NCI-H460 (cell line): ENCODE results near the gene TSHZ2. TPM values are rescaled to one million over a fixed set of nuclear protein-coding genes. Genes with fewer than 3 reads are reported as not detected.

Source experiments
- DNase-seq: peaks from one replicate; pipeline ENCODE4 v3.0.0-alpha.2; 2016; ENCODE audit warnings: low read depth; ENCODE audit errors: extremely low read depth
- polyA plus RNA-seq: library from polyadenylated mRNA; depleted of rRNA; stranded (reverse); fragments of >200 nt; gene quantifications from 2 replicates; pipeline ENCODE4 v1.2.3, GENCODE V29; 2014; cell fraction: nucleus; rRNA removed
- total RNA-seq: library from RNA; depleted of rRNA; stranded (reverse); fragments of >200 nt; shearing (Covaris generic); gene quantifications from 2 replicates; pipeline ENCODE4 v1.2.3, GENCODE V29; 2014; rRNA removed

The TSHZ2 gene
- total RNA-seq = not detected in 2 replicates
- polyA plus RNA-seq = not detected in 2 replicates

DNA sequence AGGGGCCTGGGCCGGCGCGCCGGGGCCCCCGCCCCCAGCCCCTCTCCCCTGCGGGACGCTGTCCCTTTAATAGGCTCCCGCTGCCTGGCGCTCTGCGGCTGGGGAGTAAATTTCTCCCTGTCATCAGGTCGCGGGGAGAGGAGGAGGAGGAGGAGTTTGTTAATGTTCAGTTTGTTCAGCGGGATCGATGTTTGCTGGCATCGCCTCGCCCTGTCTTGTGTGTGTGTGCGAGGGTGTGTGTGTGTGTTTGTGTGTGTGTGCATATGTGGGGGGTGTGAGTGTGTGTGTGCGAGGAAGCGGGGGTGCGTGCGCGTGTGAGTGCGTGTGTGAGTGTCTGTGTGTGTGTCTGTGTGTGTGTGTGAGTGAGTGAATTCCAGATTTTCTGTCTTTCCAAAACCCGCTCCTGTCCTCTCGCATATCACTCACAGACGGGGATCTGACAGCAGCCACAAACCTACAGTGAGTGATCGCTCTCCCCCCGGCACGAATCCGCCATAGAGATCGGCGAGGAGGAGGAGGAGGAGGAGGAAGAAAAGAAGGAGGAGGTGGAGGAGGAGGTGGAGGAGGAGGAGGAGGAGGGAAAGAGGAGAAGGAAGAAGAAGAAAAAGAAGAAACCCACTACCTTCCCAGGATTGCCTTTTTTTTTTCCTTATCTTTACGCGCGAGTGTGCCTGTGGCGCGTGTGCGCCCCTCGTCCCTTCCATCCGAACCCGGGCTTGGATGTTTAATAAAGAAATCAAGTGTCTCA is at the start of gene TSHZ2:
Gene TSHZ2 (plus strand): TSS at position 169 of the 748 bp plus-strand sequence. CDS start 936 bp downstream, outside the sequence.
- DNase-seq = no peak

DNA sequence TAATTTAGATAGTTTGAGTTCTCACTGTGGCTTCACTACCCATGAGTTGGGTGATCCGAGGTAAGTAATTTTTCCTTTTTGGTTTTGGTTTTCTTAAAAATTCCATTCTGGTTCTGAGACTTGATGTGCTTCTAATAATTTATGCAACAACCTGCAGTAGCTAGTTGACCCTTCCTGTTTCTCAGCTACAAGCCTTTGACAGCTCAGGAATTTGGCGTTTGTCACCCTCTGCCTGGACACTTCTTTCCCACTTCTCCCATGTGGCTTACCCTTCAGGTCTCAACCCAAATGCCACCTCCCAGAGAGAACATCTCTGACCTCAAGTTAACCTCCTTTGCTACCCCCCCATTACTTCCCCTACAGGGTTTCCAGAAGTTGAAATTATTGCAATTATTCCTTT is 49.7 kb upstream of the TSHZ2 start:
- DNase-seq = no peak

DNA sequence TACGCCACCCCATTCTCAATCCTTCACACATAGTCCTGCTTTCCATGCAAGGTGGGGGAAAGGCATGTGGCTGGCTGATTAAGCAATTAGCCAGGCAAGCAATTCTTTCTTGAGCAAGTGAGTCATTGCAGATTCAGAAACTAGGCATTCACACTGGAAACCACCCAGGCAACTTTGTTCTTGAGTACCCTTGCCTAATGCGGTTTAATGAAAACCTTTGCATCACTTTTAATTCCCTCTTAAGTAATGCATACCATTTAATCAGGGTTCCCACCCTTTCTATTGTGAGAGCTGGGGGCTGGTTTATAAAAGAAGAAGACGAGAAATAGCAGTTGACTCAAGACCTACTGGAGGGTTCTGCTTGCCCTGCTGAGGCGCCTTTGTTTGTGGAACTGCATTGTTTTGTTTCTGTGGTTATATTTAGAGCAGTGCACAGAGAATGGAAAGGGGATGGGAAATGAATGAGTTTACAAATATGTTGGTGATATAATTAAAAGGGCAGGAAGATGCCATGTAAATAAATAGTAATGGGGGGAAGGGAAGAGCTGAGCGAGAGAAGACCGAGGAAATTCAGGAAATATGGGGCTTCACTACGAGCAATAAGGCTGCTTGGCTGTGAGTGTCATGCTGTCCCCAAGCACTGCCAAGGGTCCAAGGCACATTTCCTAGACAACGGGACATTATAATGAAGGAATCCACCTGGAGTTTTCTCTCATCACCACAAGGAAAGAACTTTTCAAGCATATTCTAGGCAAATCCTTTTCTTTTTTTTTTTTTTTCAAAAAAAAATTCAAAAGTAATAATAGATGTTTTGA is 48.8 kb upstream of the TSHZ2 start:
- DNase-seq = no peak

- no peak for DNase-seq
These were observed 47.5 kb upstream of the TSHZ2 start for GRCh38 chr20:52924411-52925271.

DNA sequence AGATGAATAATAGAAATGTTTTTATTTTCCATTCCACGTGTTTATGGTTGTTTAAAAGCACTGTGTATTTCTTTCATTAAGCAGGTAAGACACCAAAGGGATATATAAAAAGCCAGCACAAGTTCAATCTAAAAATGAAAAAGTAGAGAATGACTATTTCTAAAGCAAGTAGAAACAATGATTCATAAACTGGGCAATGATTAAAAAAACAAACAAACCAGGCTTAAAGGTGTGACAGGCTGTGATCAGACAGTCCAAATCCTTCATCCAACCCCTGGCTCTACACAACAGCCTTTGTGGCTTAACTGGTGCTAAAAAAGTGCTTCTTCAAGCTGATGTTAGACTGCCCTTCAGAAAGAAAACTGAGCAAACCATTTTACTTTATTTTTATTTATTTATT is 45.7 kb upstream of the TSHZ2 start:
- DNase-seq = no peak

- no peak for DNase-seq
These were observed 38.3 kb upstream of the TSHZ2 start for GRCh38 chr20:52933867-52934266.

DNA sequence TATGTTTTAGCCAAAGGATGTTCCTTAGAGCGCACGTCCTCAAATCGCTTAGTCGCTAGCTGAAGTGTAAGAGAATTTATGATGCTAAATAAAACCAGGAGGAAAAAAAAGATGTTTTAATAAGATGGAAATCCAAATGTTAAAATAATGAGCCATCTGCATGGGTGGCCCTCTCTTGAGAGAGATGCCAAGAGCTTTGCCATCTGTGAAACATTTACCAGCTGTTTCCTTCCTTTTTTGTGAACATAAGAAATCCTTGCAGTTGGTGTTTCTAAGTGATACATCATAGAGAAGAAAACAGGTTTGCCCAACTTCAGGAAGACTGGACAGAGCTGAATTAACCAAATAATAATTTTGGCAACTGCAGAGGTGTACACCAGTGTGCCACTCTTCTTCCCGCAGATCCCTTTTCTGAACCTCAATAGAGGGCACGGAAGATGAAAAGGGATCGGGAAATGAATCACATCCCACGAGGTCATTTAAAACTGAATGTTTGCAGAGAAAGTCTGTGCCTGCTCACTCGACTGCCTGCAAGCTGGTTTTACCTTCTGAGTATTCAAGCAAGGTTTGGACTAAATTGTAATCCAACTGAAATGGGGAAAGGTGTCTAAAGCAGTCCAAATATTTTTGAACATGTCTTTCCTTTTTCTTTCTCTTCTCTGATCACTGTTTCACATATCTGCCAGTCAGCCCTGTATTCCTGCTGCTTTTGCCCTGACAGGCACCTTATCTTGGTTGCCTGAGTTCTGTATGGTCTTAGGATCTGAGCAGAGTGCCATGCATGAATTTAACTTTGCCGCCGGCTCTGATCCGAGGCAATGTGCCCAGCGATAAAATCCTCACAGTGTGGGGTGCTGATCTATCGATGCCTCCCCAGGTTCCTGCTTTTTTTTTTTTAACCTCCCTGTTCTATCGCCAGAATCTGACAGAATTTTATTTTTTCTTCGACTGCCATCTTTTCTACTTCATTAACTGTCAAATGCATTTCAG is 35.5 kb upstream of the TSHZ2 start:
- DNase-seq = no peak

- DNase-seq = no peak
These were observed 34.5 kb upstream of the TSHZ2 start for GRCh38 chr20:52937591-52938100.

DNA sequence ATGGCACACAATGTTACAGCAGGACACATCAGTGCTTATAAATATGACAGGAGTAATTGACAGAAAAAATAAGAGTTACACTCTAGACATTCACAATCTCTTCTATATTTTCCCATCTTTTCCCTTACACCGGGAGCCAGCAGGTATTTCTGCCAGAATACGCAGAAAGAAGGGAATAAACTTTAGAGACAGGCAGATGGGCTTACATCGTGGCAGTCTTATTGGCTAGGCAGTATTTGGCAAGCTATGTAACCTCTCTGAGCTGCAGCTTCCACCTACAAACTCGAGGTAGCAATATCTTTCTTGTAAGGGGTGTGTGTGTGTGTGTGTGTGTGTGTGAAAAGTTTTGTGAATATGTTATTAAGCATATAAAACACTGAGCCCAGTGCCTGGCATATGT is 33.0 kb upstream of the TSHZ2 start:
- DNase-seq = no peak

GRCh38 chr20:52941808-52942207 is 30.4 kb upstream of the TSHZ2 start:
- no peak for DNase-seq

DNA sequence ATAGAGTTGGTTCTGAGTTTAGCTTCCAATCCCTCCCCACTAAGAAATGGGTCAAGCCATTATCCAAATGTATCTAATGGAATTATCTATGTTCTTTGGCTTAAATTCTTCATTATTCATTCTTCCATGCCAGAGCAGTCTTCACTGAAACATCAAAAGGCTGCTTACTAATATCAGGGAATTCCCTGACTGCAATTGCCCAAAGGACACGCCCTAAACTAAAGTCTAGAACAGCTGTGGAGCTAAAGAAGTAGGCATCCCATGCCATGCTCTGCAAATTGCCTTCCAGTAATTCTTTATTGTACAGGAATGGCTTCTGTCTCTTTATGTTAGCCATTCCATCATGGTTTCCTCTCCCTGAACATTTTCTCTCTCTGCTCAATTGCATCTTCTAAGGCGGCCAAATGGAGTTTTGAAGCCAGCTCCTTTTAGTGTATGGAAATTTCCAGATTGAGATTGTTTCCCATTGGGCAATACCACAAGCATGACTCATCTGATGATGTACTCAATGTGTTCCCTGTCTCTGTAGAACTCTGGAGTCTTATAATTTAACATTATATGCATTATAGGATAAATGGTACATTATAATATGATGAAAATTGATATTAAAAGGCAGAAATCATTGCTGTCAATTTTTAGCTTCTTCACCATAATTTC is 28.8 kb upstream of the TSHZ2 start:
- no peak for DNase-seq

GRCh38 chr20:52945268-52945667 is 26.9 kb upstream of the TSHZ2 start:
- DNase-seq = no peak

DNA sequence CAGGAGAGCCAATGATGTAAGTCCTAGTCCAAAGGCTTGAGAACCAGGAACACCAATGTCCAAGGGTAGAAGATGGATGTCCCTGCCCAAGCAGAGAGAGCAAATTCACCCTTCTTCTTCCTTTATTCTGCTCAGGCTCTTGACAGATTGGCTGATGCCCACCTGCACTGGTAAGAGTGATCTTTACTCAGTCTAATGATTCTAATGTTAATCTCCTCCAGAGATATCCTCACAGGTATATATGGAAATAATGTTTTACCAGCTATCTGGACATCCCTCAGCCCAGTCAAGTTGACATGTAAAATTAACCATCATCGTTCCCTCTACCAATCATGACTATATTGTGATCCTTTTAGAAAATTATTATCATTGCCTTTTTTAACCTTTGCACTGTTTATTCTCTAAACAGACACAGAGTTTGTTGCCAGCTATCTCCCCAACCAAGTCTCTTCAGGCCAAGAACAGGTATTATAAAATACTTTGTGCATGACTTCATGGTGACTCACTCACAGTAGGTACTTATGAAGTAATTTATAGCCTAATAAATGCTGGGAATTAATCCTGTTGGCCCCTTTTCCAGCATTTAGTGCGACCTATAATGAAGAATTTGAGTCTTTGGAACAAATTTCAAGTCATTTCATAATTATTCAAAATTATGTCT is 26.2 kb upstream of the TSHZ2 start:
- no peak for DNase-seq

- no peak for DNase-seq
These were observed 23.7 kb upstream of the TSHZ2 start for GRCh38 chr20:52948491-52948890.

- DNase-seq = no peak
These were observed 19.1 kb upstream of the TSHZ2 start for GRCh38 chr20:52953020-52953419.

DNA sequence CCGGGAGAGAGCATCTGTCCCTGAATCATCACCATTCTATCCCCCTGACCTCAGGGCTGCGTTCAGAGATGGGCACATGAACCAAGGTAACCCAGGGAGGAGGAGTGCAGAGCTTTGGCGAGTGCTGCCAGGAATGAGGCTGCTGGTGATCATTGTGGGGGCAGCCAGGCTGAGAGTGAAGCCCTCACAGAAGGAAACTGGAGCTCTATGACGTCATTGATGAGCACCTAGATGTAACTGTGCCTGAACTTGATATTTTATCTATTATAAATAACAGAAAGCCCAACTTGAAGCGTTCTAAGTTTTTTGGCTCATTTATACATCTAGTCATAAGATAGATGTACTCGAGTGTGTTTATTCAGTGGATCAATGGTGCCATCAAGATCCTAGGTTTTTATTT is 17.3 kb upstream of the TSHZ2 start:
- DNase-seq = no peak

DNA sequence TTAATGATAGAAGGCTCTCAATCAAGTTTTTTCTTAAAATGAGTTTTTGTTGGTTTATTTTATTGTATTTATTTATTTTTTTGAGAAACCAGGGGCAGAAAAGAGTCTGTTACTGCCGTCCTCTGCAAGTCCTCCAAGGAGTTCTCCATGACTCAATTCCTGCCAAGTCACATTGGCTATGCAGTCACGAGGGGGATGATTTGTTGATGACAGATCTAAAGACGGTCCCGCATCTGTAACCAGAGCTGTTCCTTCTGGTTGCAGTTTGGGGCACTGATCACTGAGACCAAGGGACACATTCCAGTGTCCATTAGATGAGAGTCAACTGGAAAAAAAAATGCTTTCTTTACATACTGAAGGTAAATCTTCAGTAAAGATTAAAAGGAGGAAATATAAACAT is 13.9 kb upstream of the TSHZ2 start:
- no peak for DNase-seq

DNA sequence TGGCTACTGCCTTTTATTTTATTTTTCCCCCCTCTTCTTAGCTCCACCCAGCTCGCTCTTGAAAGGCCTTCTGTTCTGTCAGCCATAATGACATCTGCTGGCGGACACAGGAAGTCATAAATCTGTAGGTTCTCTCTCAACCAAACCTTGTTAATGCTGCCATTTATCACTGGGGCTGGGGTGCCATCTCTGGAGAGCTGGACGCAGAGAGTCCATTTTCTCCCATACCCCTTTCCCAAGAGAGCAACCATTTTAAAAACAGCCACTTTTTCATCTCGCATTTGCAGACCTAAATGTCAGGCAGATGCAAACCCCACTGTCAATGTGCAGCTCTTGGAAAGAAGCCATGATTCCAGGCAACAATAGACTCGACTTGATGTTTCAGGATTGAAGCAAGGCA is 13.0 kb upstream of the TSHZ2 start:
- DNase-seq = no peak

DNA sequence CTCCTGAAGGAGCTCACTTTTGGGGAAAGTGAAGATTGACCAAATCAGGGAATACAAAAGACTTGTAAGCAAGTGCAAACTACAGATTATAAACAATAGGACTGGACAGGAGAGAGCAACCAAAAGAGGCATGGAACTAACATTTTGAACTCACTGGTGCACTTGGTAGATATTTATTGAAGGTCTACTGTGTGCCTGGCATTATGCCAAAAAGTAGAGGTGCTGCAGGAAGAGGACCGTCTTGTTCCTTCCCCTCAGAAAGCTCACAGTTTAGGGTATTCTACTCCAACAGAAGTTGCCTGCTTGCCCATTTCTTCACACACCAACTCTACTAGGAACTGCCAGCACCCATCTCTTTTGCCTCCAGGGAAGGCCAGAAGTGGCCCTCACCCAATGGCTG is 10.0 kb upstream of the TSHZ2 start:
- DNase-seq = no peak
